Thymus (tissue), 11 donors: ENCODE measurements around the gene LHFPL3. TPM values are rescaled to one million over a fixed set of nuclear protein-coding genes. Genes with fewer than 3 reads are reported as not detected.
"Not testable (repeated sequence)": the region's sequence is repeated elsewhere in the genome, so short reads cannot be mapped to it uniquely, and the experiment has no call there.

Source experiments
- DNase-seq, 9 donors: peaks; one replicate each; pipeline ENCODE4 v3.0.0-alpha.2; 2013; ENCODE audit warnings: low spot score in 9 of 9, low read depth in 6 of 9, missing footprints in 1 of 9
- H3K27ac ChIP-seq, 2 donors: one replicate each; pipeline ENCODE4 v1.5.1; 2013; ENCODE audit warnings: control low read depth in 1 of 2, low read depth in 1 of 2, low read length in 1 of 2, mild to moderate bottlenecking in 1 of 2, moderate library complexity in 1 of 2
- H3K27me3 ChIP-seq, 2 donors: one replicate each; pipeline ENCODE4 v1.5.1; 2013; ENCODE audit warnings: low read length in 1 of 2; ENCODE audit not compliant: control insufficient read depth in 2 of 2, insufficient read depth in 1 of 2
- H3K36me3 ChIP-seq, 2 donors: one replicate each; pipeline ENCODE4 v1.5.1; 2013; ENCODE audit warnings: low read length in 1 of 2, mild to moderate bottlenecking in 1 of 2, moderate library complexity in 1 of 2; ENCODE audit not compliant: control insufficient read depth in 2 of 2, insufficient read depth in 2 of 2
- H3K4me1 ChIP-seq, 2 donors: one replicate each; pipeline ENCODE4 v1.5.1; 2013; ENCODE audit warnings: low read length in 2 of 2; ENCODE audit not compliant: control insufficient read depth in 2 of 2, insufficient read depth in 2 of 2
- H3K4me3 ChIP-seq, 2 donors: one replicate each; pipeline ENCODE4 v1.5.1; 2013; ENCODE audit warnings: low read length in 2 of 2, control low read depth in 1 of 2, mild to moderate bottlenecking in 1 of 2
- H3K9me3 ChIP-seq, 2 donors: one replicate each; pipeline ENCODE4 v1.5.1; 2013; ENCODE audit warnings: low read length in 1 of 2, mild to moderate bottlenecking in 1 of 2; ENCODE audit not compliant: control insufficient read depth in 2 of 2, insufficient read depth in 1 of 2
- WGBS: extraction: QIAGEN DNeasy Blood & Tissue Kit; methylation state at CpG from one replicate; pipeline ENCODE4 v1.1.7; 2013; 5-methylcytosine and 5-hydroxymethylcytosine counted together
- polyA plus RNA-seq: library from polyadenylated mRNA; stranded (reverse); fragments of 200-250 nt; gene quantifications from one replicate; pipeline ENCODE4 v1.2.3, GENCODE V29; 2013
- total RNA-seq: library from RNA; stranded (reverse); fragments of 120-200 nt; gene quantifications from one replicate; pipeline ENCODE4 v1.2.4, GENCODE V29; 2013
- donor health status: healthy.

LHFPL3 gene
- total and polyA plus RNA-seq, 2 donors = 0.05 to 0.14 TPM

GRCh38 chr7:104909096-104909495 lies 580.7 kb downstream of the LHFPL3 start:
- no peak overlapping the region for H3K4me3 ChIP-seq
- no peak for DNase-seq
- no peak overlapping the region for H3K27ac ChIP-seq
- no peaks in the 10 kb centered on the region for H3K4me1 ChIP-seq
- H3K27me3 ChIP-seq = no peaks in the 10 kb centered on the region
- WGBS = 100% methylated on average over 2 of the region's 2 CpGs
- no peaks in the 10 kb centered on the region for H3K9me3 ChIP-seq
- H3K36me3 ChIP-seq = no peaks in the 10 kb centered on the region

DNA sequence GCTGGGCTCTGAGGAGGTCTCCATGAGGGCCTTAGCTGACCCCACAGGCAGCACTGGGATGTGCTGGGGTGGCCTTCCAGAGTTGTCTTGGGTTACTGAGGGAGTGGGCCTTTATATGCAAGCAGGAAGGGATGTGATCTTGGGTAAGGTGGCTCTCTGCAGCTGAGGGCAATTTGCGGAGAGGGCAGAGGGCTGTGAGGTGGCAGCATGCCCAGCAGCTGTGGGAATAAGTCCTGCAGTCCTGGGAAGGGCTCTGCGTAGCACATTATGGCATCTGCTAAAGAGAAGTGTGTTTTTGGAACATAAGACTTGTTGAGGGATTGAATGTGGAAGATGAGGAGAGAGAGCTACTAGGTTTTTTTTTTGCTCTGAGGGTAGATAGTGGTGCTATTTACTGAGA lies 586.0 kb downstream of the LHFPL3 start:
- no peak for DNase-seq
- Histone ChIP-seq H3K36me3 (no peaks in the 10 kb centered on the region), H3K4me1 (no peaks in the 10 kb centered on the region), H3K9me3 (no peaks in the 10 kb centered on the region), H3K27ac (no peak overlapping the region), H3K27me3 (peaks cover 0 to 2% of the 10 kb centered on the region in 2 donors), H3K4me3 (no peak overlapping the region)
- 95% methylated on average over 2 of the region's 2 CpGs for WGBS

DNA sequence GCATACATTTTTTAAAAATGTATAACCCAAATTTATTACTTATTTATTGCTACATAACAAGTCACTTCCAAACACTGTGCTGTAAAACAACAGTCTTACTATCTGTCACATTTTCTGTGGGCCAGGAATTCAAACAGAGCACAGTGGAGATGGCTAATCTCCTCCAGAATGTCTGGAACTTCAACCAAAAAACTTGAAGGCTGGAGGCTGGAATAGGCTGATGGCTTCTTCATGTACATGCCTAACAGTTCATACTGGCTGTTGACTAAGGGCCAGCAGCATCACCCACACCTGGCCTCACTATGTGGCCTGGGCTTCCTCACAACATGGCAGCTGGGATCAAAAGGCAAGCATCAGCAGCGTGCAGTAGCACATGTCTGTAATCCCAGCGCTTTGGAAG lies 593.2 kb downstream of the LHFPL3 start:
- WGBS = 97% methylated on average over 2 of the region's 2 CpGs

GRCh38 chr7:104922182-104923009 lies 594.0 kb downstream of the LHFPL3 start:
- WGBS = 81% methylated on average over 5 of the region's 5 CpGs
- Histone ChIP-seq H3K4me1 (peaks cover 0 to 3% of the 10 kb centered on the region in 2 donors), H3K27ac (no peak overlapping the region), H3K36me3 (no peaks in the 10 kb centered on the region), H3K4me3 (no peak overlapping the region), H3K9me3 (no peaks in the 10 kb centered on the region), H3K27me3 (no peaks in the 10 kb centered on the region)
- no peak for DNase-seq

More for the DNA sequence above, 593.2 kb downstream of the LHFPL3 start:
- Histone ChIP-seq H3K4me1 (peaks cover 0 to 3% of the 10 kb centered on the region in 2 donors), H3K27ac (no peak overlapping the region), H3K9me3 (no peaks in the 10 kb centered on the region), H3K4me3 (no peak overlapping the region), H3K27me3 (no peaks in the 10 kb centered on the region), H3K36me3 (no peaks in the 10 kb centered on the region)
- no peak for DNase-seq

- Histone ChIP-seq H3K9me3 (no peaks in the 10 kb centered on the region), H3K27ac (no peak overlapping the region), H3K36me3 (no peaks in the 10 kb centered on the region), H3K27me3 (no peaks in the 10 kb centered on the region), H3K4me3 (no peak overlapping the region), H3K4me1 (peaks cover 0 to 3% of the 10 kb centered on the region in 2 donors)
- 37% methylated on average over 4 of the region's 4 CpGs for WGBS
- peak in 5 of 9 donors; percentile 26 to 78 (median 57) for DNase-seq
Observed at GRCh38 chr7:104923010-104923421, 594.6 kb downstream of the LHFPL3 start.

DNA sequence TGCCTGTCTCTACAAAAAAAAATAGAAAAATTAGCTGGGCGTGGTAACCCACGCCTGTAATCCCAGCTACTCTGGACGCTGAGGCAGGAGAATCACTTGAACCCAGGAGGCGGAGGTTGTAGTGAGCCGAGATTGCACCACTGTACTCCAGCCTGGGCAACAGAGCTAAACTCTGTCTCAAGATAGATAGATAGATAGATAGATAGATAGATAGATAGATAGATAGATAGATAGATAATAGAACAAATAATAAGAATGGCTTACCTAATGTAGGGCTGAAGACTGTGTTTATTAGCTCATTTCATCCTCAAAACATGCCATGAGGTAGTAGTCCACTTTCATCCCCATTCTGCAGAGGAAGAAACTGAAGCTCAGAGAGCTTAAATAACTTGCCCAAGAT lies 597.8 kb downstream of the LHFPL3 start:
- not testable (repeated sequence) for H3K4me1 ChIP-seq, H3K36me3 ChIP-seq, H3K4me3 ChIP-seq, DNase-seq, H3K27me3 ChIP-seq, H3K9me3 ChIP-seq, H3K27ac ChIP-seq
- WGBS = 98% methylated on average over 5 of the region's 5 CpGs

GRCh38 chr7:104926601-104927041 lies 598.2 kb downstream of the LHFPL3 start:
- H3K27me3 ChIP-seq = no peaks in the 10 kb centered on the region
- H3K4me1 ChIP-seq = peaks cover 0 to 3% of the 10 kb centered on the region in 2 donors
- no peak overlapping the region for H3K4me3 ChIP-seq
- no peak for DNase-seq
- H3K9me3 ChIP-seq = no peaks in the 10 kb centered on the region
- no peak overlapping the region for H3K27ac ChIP-seq
- WGBS = 97% methylated on average over 5 of the region's 5 CpGs
- H3K36me3 ChIP-seq = no peaks in the 10 kb centered on the region

DNA sequence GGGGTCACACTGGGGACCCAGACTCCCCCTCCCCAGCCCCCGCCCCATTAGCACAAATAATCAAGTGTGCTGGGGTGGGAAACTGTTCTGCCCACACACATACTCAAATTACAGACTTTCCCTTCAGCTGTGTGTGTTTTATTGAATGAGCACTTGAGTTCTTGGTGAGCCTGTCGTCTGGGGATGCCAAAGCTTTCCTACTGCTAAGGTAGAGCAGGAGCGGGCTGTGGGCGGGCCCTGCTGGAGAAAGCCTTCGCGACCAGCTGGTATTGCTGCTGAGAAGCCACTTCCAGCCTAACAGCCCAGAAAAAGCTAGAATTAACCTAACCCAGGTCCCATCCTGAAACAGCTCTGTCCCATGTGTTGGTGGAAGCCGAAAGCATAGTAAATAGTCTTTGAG lies 598.7 kb downstream of the LHFPL3 start:
- H3K27me3 ChIP-seq = no peaks in the 10 kb centered on the region
- H3K27ac ChIP-seq = no peak overlapping the region
- H3K9me3 ChIP-seq = no peaks in the 10 kb centered on the region
- H3K4me1 ChIP-seq = peaks cover 0 to 3% of the 10 kb centered on the region in 2 donors
- H3K4me3 ChIP-seq = no peak overlapping the region
- H3K36me3 ChIP-seq = no peaks in the 10 kb centered on the region
- no peak for DNase-seq
- WGBS = 96% methylated on average over 7 of the region's 7 CpGs

- H3K9me3 ChIP-seq = no peaks in the 10 kb centered on the region
- H3K36me3 ChIP-seq = no peaks in the 10 kb centered on the region
- H3K4me1 ChIP-seq = no peaks in the 10 kb centered on the region
- 99% methylated on average over 6 of the region's 6 CpGs for WGBS
- DNase-seq = no peak
- no peak overlapping the region for H3K4me3 ChIP-seq
- H3K27ac ChIP-seq = no peak overlapping the region
- no peaks in the 10 kb centered on the region for H3K27me3 ChIP-seq
Observed at GRCh38 chr7:104928721-104929400, 600.5 kb downstream of the LHFPL3 start.
